NOMO-1 (cell line): ENCODE results near the gene LIN52.

Experiments
- DNase-seq, 2 experiments: peaks; one replicate each; lab custom pipeline; 2025; ENCODE audit not compliant: unreplicated experiment in 2 of 2; lab: John Stamatoyannopoulos, UW

Gene LIN52

DNA sequence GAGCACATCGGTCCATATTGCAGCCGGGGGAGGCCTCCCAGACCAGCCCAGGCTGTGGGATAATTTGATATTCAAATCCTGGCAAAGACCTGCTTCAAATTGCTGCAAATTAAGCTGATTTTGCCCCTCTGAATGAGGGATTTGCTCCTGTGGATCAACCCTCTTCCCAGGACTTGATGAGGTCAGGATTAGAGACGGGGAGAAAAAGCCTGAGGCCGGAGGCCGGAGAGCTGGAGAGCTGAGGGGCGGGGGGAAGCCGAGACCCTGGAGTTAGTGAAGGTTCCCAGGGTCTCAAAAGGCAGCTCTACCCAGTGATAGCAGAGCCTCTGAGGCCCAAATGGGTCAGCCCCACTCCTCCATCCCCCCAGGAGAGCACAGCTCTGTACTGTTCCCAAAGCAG, 137.0 kb downstream of the LIN52 start:
- no peak for DNase-seq

DNA sequence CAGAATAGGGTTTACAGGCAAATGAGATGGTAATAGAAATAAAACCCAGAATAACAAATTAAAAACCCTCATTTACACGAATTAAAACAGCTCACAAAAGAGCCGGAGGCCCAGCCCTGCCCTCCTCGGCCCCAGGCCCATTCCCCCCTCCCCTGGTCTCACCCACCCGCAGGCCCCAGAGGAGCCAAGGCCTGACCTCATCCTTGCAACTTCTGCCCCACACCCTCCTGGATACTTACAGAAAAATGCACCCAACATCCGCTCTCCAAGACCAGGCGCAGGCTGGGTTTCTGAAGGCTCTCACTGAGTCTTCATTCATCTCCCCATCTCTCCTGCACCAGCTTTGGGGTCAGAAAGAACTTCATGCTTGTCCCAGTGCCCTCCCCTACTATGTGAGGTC, 138.3 kb downstream of the LIN52 start:
- DNase-seq, result no peak

DNA sequence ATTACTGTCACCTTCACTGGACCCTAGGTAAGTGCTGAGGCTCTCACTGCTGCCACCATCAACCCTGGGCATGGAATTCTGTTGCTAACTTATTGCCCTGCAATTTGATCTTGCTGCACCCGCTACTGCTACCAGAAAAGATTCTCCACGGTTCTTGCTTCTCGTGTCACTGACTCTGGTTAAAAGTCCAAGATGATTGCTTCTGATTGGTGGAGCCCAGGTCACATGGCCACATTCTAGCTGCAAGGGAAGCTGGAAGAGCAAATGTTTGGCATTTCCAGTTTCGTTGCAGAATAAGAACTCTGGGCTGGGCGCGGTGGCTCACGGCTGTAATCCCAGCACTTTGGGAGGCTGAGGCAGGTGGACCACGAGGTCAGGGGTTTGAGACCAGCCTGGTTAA, 147.0 kb downstream of the LIN52 start:
- DNase-seq, result no peak

DNA sequence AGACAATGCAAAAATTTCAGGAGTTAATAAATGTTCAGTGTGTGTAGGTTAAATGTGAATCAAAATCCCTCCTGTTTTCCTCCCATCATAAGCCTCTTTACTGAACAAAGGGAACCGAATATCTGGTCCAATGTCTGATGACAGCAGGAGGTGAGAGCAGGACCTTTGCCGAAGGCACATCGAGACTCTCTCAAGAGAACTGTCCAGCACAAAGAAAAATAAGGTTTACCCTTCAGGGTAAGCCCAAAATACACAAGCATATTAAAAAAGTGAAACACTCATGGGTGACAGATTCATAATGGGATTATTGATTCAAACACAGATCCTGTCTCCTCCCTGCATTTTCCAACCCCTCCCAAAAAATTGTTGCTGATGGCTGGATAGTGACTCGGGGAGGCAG, 150.3 kb downstream of the LIN52 start:
- DNase-seq, result no peak

DNA sequence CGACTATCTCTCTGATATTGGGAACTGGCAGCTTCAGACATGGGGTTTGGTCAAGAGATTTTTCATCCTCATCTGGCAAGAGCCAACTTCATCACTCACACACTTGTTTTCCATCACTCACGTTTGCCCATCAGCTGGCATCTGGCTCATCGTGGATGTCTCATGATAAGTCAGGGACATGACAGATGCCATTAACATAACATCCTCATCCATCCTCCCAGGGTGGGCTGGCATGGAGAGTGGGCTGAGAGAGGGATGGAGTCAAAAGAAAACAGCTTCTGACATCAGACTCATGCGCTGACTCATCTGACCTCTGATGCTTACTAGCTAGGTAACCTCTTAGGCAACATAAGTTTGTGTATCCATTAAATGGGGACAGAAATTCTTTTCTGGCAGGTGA, 152.7 kb downstream of the LIN52 start:
- DNase-seq, result no peak

DNA sequence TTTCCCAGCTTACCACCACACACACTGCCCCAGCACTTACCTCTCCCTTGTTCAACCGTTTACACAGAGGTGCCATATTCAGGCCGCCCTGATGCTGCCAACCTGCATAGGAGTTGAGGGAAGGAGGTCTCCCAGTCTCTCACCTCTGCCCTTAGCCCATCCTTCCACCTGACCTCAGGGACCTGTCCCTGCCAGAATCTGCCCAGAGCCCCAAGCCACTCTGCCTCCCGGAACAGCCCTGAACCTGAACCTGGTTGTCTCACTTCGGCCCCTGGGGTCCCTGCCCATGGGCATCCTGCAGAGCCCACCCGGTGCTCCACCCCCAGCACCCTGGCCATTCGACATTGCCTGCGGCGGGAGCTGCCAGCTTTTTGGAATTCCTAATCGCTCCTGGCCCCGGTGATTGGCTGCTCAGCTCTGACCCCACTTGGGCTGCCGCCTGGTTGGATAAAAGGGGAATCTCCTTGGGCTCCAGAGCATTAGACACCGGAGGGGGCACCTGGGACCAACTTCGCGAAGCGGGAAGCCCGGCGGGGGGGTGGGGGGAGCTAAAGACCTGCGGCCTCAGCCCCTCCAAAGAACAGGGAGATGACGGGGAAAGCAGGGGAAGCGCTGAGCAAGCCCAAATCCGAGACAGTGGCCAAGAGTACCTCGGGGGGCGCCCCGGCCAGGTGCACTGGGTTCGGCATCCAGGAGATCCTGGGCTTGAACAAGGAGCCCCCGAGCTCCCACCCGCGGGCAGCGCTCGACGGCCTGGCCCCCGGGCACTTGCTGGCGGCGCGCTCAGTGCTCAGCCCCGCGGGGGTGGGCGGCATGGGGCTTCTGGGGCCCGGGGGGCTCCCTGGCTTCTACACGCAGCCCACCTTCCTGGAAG, 154.5 kb downstream of the LIN52 start, which contains the start of gene VSX2:
Gene VSX2 (plus strand): TSS at position 476 of the 874 bp plus-strand sequence. CDS start 113 bp downstream, at position 589.
- DNase-seq, result no peak

DNA sequence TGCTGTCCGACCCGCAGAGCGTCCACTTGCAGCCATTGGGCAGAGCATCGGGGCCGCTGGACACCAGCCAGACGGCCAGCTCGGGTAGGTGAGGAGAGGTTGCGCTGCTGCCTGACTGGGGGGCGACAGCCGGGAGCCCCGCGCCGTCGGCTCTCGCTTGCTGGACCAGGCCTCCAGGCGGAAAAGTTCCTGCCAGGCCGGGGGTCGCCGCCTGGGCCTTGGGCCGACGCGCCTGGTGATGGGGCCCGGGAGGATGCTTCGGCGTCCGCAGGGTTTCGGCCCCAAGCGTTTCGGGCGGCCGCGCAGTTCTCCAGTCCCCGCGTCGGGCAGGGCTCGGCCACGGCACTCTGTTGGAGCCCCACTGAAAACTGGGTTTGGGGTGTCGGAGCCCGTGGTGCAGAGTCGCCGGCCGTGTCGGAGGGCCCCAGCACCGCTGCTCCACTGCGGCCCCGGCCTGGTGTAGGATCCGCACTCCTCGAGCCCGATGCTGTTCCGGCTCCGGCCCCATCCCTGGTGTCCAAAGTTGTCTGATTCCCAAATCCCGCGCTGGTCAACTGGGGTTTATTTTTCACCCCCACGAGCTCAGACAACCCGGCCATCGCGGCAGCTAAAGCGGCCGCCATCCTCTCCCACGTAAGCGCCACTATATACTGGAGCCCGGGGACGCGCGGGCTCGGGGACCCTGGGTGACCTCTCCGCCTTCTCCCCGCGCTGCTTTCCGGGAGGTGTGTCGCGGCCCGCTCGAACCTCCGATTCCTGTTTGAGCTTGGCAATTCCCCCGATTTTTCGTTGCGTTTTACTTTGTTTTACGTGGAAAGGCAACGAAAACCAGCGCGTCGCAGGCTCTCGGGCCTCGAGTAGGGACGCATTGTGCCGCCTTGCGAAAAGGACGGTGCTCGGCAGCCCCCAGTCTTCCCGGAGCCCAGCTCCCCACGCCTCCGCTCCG, 155.4 kb downstream of the LIN52 start:
- no peak for DNase-seq

DNA sequence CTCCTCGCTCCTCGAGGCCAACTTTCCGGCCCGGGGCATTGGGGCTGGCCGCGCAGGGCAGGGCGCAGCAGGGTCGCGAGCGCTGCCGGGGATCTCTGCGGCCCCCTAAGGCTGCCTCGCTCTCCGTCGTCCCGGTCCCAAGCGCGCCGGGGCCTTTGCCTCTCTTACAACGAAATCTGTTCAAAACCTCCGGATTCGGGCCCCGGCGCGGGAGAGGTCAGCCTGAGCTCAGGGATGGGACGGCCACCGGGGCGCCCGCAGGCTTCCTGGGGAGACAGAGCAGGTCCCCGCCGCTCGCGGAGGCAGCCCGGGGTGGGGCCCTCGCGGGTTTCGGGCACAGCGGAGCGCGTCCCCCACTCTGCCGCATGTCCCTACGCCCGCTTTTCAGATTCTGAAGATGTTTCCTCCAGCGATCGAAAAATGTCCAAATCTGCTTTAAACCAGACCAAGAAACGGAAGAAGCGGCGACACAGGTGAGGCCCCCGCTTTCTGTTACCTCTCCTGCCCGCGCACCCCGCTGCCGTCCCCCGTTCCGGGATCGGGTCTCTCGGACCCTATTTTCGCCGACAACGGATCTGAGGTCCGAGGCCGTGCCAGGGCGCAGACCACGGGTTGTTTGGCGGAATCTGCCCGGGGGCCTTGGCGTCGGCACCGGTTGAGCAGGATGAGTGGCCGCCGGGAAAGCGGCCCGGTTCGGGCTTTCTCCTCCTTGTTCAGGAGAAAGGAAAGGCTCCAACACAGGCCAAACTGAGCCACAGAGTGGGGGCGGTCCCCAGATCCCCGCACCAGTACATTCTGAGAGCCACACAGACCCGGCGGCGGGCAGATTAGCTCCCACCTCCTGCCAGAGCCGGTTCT, 156.3 kb downstream of the LIN52 start:
- DNase-seq, result no peak

DNA sequence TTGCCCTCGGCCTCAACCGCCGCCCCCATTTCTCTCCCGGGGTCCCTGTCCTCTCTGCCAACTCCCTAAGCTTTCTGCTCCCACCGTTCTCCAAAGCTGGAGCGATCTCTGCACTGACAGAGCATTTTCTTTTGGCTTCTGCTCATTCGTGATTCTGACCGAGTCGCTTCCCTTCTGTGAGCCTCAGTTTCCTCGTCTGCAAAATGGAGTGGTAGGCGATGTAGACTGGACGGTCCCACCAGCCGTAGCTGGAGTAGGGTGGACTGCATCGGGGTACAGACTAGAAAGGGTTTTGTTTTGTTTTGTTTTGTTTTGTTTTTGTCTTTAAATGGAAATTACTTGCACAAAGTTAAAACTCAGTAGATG, 156.9 kb downstream of the LIN52 start:
- DNase-seq, result no peak

DNA sequence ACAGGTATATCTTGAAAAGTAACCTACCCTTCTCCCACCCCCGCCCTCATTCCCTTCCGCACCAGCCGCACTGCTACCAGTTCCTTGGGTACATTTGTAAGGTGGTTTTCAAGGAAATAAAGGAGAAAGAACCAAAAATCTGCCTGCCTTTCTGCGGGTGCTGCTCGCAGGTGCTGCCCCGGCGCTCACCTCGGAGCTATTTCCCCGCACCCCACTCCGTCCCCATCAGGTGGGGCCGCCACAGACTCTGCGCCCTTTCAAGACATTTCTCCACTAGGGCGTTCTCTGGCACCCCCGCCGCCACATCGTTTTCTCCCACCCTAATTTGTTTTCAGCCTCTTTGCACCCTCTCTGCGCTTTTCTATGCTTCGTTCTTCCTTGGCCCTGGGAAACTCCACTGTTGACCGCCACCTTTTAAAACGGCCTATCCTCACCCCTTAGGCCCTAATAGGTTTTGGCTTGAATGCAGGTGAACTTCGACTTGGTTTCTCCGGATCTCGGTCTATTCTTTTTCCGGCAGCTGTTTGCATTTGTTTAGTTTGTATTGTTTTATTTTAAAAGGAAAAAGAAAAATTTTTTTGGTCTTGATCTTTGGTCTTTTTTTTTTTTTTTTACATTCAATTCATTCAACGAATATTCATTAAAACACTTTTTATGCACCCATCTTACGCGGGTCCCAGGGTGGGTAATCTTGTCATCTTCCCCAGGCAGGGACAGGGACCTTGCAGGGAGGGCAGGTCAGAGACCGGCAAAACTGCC, 157.4 kb downstream of the LIN52 start:
- DNase-seq, result no peak

DNA sequence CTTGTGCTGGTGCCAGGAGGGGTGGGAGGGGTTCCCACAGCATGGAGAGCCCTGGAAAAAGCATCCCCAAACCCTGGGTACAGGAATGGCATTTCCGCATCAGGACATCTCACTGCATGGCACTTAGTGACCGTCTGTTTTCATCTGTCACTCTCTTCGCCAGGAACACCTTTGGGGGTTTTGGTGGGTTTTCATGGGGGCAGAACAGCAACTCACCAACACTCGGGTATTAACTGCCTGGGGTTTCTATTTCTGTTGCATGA, 158.0 kb downstream of the LIN52 start:
- no peak for DNase-seq

DNA sequence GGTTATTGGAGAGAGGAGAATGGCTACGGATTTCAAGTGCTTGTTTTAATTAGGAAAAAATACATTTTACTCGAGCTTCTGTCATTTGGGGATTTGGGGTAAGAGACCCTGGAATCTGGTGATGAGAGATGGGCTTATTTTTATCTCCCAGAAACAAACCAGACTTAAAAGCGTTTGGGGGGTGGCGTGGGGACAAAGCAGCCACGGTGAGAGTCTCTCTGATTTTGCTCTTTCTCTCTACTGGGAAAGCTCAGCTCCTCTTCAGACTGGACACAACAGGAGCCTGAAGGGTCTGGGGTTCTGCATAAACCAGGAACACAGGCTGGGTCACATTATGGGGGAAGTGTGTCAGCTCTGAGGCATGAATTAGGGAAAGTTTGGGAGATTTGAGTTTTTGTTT, 158.3 kb downstream of the LIN52 start:
- no peak for DNase-seq

DNA sequence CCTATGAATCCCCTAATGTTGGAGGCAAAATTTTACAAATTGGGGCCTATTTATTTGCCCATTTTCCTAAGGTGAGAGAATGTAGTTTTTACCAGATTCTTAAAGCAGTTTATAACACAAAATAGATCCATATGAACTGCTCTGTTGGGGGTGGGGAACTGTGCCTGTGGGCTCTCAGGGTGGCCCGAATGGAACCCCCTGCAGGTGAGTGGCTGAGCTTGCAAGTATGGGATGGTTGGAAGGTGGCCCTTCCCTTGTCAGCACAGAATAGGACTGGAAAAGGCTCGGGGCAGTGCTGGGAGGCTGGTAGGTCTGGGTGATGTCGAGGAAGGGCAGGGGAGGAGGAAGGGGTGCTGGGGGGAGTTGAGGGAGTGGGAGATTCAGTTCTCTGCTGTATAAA, 159.4 kb downstream of the LIN52 start:
- DNase-seq, result no peak

DNA sequence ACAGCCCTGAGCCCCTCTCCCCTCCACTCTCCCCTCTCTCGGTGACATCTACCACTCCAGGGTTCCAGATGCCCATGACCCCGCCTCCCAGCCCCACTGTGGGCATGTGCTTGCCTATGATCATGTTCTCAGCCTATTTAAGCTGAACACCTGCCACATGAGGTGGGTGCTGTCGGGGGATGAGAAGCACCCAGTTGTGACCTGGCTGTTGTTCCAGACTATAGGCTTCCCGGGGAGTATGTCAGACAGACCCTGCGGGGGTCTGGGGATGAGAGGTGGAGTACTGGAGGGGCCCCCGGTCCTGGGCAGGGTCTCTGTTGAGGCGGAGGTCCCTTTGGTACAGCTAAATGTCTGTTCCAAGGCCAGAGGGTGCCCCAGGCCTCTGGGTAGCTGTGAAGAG, 160.5 kb downstream of the LIN52 start:
- no peak for DNase-seq

DNA sequence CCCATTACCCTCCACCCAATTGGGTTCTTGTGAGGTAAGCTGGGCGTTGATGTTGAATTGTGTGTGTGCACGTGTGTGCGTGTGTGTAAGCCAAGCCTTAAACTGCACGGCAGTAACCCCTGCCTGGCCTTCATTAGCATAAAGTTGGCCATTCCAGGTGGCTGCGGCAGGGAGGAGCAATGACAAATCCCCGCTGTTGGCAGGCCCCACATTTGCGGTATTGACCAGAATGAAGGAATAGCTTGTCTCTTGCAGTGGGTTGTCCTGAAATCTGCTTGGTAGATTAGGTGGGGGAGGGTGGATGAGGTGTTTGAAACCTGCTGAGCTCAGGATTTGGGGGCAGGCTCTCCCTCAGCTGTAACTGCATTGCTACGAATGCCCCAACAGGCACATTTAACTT, 161.8 kb downstream of the LIN52 start:
- no peak for DNase-seq

DNA sequence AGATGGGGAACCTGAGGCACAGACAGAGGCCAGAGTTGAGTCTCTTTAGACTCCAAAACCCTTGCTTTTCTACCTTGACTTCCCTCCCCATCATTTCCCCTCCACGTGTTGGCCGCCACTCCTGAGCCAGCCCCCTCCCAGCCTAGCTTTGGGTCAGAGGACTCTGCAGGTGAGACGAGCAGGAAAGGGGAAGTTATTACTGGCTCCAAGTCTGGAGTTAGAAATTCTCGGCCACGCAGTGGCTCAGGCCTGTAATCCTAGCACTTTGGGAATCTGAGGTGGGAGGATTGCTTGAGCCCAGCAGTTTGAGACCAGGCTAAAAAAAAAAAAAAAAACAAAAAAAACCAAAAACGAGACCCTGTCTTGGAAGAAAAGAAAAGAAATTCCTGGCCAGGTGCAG, 163.3 kb downstream of the LIN52 start:
- DNase-seq, result no peak

DNA sequence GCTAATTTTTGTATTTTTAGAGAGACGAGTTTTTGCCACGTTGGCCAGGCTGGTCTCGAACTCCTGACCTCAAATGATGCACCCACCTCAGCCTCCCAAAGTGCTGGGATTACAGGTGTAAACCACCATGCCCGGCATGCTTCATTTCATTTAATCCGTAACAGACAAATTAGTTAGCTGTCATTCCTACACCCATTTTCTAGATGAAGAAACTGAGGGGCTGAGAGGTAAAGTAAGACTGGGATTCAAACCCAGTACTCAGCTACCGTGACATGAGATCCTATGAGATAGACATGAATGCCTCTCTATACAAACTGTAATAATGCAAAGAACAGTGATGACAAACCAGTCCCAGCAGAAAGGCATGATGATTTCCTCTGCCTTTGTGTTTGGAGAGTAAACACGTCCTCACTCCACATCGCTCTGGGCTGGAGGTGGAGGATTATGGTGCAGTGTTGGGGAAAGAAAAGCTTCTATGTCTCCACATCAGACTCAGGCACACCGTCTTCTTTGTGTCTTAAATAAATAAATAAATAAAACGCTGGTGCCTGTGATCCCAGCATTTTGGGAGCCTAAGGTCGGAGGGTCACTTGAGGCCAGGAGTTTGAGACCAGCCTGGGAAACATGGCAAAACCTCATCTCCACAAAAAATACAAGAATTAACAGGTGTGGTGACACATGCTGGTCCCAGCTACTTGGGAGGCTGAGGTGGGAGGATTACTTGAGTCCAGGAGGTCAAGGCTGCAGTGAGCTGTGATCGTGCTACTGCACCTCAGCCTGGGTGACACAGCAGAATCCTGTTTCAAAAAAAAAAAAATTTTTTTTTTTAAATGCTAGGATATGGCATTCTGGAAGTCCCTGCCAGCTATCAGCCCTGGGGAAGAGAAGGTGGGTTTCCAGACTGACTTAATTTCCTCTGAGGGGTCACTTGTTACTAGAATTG, 164.9 kb downstream of the LIN52 start:
- no peak for DNase-seq
